Thymus (tissue), 11 donors: ENCODE results near the gene CILP2. TPM values are rescaled to one million over a fixed set of nuclear protein-coding genes. Genes with fewer than 3 reads are reported as not detected.

Experiments used
- DNase-seq, 9 donors: peaks; one replicate each; pipeline ENCODE4 v3.0.0-alpha.2; 2013; ENCODE audit warnings: low spot score in 9 of 9, low read depth in 6 of 9, missing footprints in 1 of 9
- H3K27ac ChIP-seq, 2 donors: one replicate each; pipeline ENCODE4 v1.5.1; 2013; ENCODE audit warnings: control low read depth in 1 of 2, low read depth in 1 of 2, low read length in 1 of 2, mild to moderate bottlenecking in 1 of 2, moderate library complexity in 1 of 2
- H3K27me3 ChIP-seq, 2 donors: one replicate each; pipeline ENCODE4 v1.5.1; 2013; ENCODE audit warnings: low read length in 1 of 2; ENCODE audit not compliant: control insufficient read depth in 2 of 2, insufficient read depth in 1 of 2
- H3K36me3 ChIP-seq, 2 donors: one replicate each; pipeline ENCODE4 v1.5.1; 2013; ENCODE audit warnings: low read length in 1 of 2, mild to moderate bottlenecking in 1 of 2, moderate library complexity in 1 of 2; ENCODE audit not compliant: control insufficient read depth in 2 of 2, insufficient read depth in 2 of 2
- H3K4me1 ChIP-seq, 2 donors: one replicate each; pipeline ENCODE4 v1.5.1; 2013; ENCODE audit warnings: low read length in 2 of 2; ENCODE audit not compliant: control insufficient read depth in 2 of 2, insufficient read depth in 2 of 2
- H3K4me3 ChIP-seq, 2 donors: one replicate each; pipeline ENCODE4 v1.5.1; 2013; ENCODE audit warnings: low read length in 2 of 2, control low read depth in 1 of 2, mild to moderate bottlenecking in 1 of 2
- H3K9me3 ChIP-seq, 2 donors: one replicate each; pipeline ENCODE4 v1.5.1; 2013; ENCODE audit warnings: low read length in 1 of 2, mild to moderate bottlenecking in 1 of 2; ENCODE audit not compliant: control insufficient read depth in 2 of 2, insufficient read depth in 1 of 2
- WGBS: extraction: QIAGEN DNeasy Blood & Tissue Kit; methylation state at CpG from one replicate; pipeline ENCODE4 v1.1.7; 2013; 5-methylcytosine and 5-hydroxymethylcytosine counted together
- polyA plus RNA-seq: library from polyadenylated mRNA; stranded (reverse); fragments of 200-250 nt; gene quantifications from one replicate; pipeline ENCODE4 v1.2.3, GENCODE V29; 2013
- total RNA-seq: library from RNA; stranded (reverse); fragments of 120-200 nt; gene quantifications from one replicate; pipeline ENCODE4 v1.2.4, GENCODE V29; 2013
- donor health status: healthy.

Gene CILP2
- total and polyA plus RNA-seq, 2 donors = 0.09 to 0.23 TPM

- 96% methylated on average over 23 of the region's 23 CpGs for WGBS
- Histone ChIP-seq H3K9me3 (peaks cover 1 to 4% of the 10 kb centered on the region in 2 donors), H3K4me3 (no peak overlapping the region), H3K27me3 (no peaks in the 10 kb centered on the region), H3K4me1 (no peaks in the 10 kb centered on the region), H3K27ac (no peak overlapping the region), H3K36me3 (peaks cover 74 to 77% of the 10 kb centered on the region in 2 donors)
- no peak for DNase-seq
Measured at GRCh38 chr19:19504754-19505668, 33.1 kb upstream of the CILP2 start.

- Histone ChIP-seq H3K27me3 (no peaks in the 10 kb centered on the region), H3K27ac (no peak overlapping the region), H3K36me3 (peaks cover 68 to 69% of the 10 kb centered on the region in 2 donors), H3K9me3 (peaks cover 0 to 4% of the 10 kb centered on the region in 2 donors), H3K4me1 (no peaks in the 10 kb centered on the region), H3K4me3 (no peak overlapping the region)
- 97% methylated on average over 27 of the region's 27 CpGs for WGBS
- no peak for DNase-seq
Measured at GRCh38 chr19:19505669-19506326, 32.3 kb upstream of the CILP2 start.

GRCh38 chr19:19506592-19506991 is 31.5 kb upstream of the CILP2 start:
- Histone ChIP-seq H3K4me1 (no peaks in the 10 kb centered on the region), H3K36me3 (peaks cover 60 to 61% of the 10 kb centered on the region in 2 donors), H3K9me3 (peaks cover 0 to 4% of the 10 kb centered on the region in 2 donors), H3K4me3 (no peak overlapping the region), H3K27ac (no peak overlapping the region), H3K27me3 (no peaks in the 10 kb centered on the region)
- no peak for DNase-seq
- 91% methylated on average over 12 of the region's 12 CpGs for WGBS

GRCh38 chr19:19507354-19507753 is 30.7 kb upstream of the CILP2 start:
- H3K4me1 ChIP-seq = no peaks in the 10 kb centered on the region
- H3K4me3 ChIP-seq = no peak overlapping the region
- no peak overlapping the region for H3K27ac ChIP-seq
- H3K27me3 ChIP-seq = no peaks in the 10 kb centered on the region
- 96% methylated on average over 8 of the region's 8 CpGs for WGBS
- H3K9me3 ChIP-seq = peaks cover 0 to 4% of the 10 kb centered on the region in 2 donors
- no peak for DNase-seq
- H3K36me3 ChIP-seq = peaks cover 52 to 54% of the 10 kb centered on the region in 2 donors

DNA sequence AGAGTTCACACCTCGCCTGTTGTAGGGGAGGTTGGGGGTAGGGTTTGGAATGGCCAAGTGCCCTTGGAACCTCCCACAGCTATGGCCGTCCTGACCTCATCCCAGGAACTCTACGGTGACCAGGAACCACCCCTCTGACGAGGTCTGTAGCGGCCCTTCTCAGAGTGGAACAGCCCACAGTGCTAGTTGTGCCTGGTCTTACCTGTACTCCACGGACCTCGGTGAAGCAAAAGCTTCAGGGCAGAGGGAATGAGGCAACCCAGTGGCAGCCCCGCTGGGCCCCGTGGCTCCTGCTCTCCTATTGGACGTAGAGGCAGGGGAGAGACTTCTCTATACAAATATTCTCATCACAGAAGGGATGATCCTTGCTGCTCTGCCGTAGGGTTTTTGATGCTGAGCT is 29.8 kb upstream of the CILP2 start:
- no peak overlapping the region for H3K27ac ChIP-seq
- WGBS = 97% methylated on average over 11 of the region's 11 CpGs
- H3K4me1 ChIP-seq = no peaks in the 10 kb centered on the region
- H3K9me3 ChIP-seq = peaks cover 0 to 4% of the 10 kb centered on the region in 2 donors
- H3K36me3 ChIP-seq = peaks cover 44 to 45% of the 10 kb centered on the region in 2 donors
- H3K4me3 ChIP-seq = no peak overlapping the region
- H3K27me3 ChIP-seq = no peaks in the 10 kb centered on the region
- DNase-seq = no peak

DNA sequence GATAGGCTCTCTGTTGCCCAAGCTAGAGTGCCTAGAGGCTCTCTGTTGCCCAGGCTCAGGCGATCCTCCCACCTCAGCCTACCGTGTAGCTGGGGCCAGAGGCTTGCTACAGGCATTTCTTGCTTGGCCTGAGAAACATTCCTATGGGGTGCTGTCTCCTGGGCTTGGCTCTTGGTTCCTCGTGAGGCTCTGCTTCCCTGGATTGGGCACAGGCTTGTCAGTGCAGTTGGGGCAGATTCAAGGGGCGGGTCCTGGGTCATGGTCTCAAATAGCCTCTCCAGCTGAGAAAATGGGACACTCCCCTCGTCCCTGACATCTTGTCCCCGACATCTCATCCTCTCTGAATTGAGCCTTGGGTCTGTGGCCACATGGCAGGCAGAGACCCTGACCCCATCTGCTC is 27.6 kb upstream of the CILP2 start:
- H3K9me3 ChIP-seq = peaks cover 3 to 17% of the 10 kb centered on the region in 2 donors
- peaks cover 0 to 8% of the 10 kb centered on the region in 2 donors for H3K27me3 ChIP-seq
- H3K4me1 ChIP-seq = peaks cover 3 to 11% of the 10 kb centered on the region in 2 donors
- no peak for DNase-seq
- H3K36me3 ChIP-seq = peaks cover 22 to 23% of the 10 kb centered on the region in 2 donors
- WGBS = 76% methylated on average over 6 of the region's 6 CpGs
- no peak overlapping the region for H3K4me3 ChIP-seq
- no peak overlapping the region for H3K27ac ChIP-seq

GRCh38 chr19:19513682-19514081 is 24.4 kb upstream of the CILP2 start:
- peaks cover 0 to 8% of the 10 kb centered on the region in 2 donors for H3K27me3 ChIP-seq
- H3K36me3 ChIP-seq = no peaks in the 10 kb centered on the region
- H3K4me3 ChIP-seq = peak overlapping the region in 1 of 2 donors; percentile 18
- DNase-seq = no peak
- H3K27ac ChIP-seq = no peak overlapping the region
- H3K4me1 ChIP-seq = peaks cover 14 to 20% of the 10 kb centered on the region in 2 donors
- WGBS = 91% methylated on average over 17 of the region's 17 CpGs
- H3K9me3 ChIP-seq = peaks cover 3 to 17% of the 10 kb centered on the region in 2 donors

- WGBS = 49% methylated on average over 46 of the region's 46 CpGs
- no peak overlapping the region for H3K27ac ChIP-seq
- H3K4me3 ChIP-seq = peak overlapping the region in 1 of 2 donors; percentile 18
Measured at GRCh38 chr19:19514215-19514657, 23.8 kb upstream of the CILP2 start.

More at GRCh38 chr19:19514215-19514657, 23.8 kb upstream of the CILP2 start:
- H3K4me1 ChIP-seq = peaks cover 14 to 20% of the 10 kb centered on the region in 2 donors
- H3K27me3 ChIP-seq = peaks cover 0 to 8% of the 10 kb centered on the region in 2 donors
- DNase-seq = peak in 2 of 9 donors; percentile 38 to 47
- H3K36me3 ChIP-seq = peaks cover 4% of the 10 kb centered on the region in 2 donors
- peaks cover 3 to 17% of the 10 kb centered on the region in 2 donors for H3K9me3 ChIP-seq
